ENCODE results near the gene NFIC.

DNA sequence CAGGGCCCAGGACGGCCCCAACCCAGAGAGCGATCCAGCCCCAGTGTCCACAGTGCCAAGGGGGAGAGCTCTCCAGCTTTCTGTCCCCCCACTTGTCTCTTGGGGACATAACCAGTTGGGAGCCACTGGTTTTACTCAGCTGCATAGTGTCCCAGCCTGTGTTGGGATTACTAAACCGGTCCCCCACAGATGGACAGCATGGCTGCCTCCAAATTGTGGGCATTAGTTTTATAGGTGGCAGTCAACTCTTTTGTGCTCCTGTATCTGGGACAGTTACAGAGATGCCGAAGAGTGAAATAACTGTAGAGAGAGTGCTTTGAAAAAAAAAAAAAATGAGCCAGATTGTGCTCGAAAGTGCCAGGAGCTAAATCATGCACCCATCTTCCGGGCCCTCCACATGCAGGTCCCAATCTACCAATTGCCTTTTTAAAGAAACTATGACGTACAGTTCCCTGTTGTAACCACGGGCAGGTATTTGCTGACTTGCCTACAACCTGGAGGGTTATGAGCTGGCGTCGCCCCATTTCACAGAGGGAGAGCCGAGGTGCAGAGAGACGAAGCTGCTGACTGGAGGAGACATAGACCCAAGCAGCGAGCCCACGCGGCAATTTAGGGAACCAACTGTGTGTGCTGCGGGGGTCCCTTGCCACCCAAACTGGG, 2.4 kb upstream of the NFIC start:
- TF ChIP-seq EZH2 (IDR thresholded peaks at IDR 0.05; ENCODE audit: borderline replicate concordance, low read length) = no peak
- TF ChIP-seq, protein P1, sequence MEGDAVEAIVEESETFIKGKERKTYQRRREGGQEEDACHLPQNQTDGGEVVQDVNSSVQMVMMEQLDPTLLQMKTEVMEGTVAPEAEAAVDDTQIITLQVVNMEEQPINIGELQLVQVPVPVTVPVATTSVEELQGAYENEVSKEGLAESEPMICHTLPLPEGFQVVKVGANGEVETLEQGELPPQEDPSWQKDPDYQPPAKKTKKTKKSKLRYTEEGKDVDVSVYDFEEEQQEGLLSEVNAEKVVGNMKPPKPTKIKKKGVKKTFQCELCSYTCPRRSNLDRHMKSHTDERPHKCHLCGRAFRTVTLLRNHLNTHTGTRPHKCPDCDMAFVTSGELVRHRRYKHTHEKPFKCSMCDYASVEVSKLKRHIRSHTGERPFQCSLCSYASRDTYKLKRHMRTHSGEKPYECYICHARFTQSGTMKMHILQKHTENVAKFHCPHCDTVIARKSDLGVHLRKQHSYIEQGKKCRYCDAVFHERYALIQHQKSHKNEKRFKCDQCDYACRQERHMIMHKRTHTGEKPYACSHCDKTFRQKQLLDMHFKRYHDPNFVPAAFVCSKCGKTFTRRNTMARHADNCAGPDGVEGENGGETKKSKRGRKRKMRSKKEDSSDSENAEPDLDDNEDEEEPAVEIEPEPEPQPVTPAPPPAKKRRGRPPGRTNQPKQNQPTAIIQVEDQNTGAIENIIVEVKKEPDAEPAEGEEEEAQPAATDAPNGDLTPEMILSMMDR (conservative IDR thresholded peaks at IDR 0.05 in 1 of 2, IDR thresholded peaks at IDR 0.05 in 1 of 2; ENCODE audit: extremely low read depth in 1 of 2, insufficient read depth in 1 of 2, low read depth in 1 of 2, low read length in 2 of 2) = no peak

All from mammary epithelial cell (primary cell).